GM11168 (cell line): Measurements from ENCODE around the gene LRCOL1.

Experiments used
- in situ Hi-C: fragments of 300-500 bp; cut with MboI; formaldehyde crosslinking; loops from one replicate; pipeline ENCODE4 v1.12.0; 2022; ENCODE audit warnings: low sequenced_read_pairs; ENCODE audit not compliant: unreplicated experiment

LRCOL1 gene

GRCh38 chr12:132555686-132556085, 54.7 kb downstream of the LRCOL1 start:
- in situ Hi-C loops = no loop called here

- in situ Hi-C loops = no loop called here
Measured at GRCh38 chr12:132554845-132555630, 55.3 kb downstream of the LRCOL1 start.
